Smooth muscle cell of the pulmonary artery (primary cell): ENCODE results near the gene PARP4. TPM values are rescaled to one million over a fixed set of nuclear protein-coding genes. Genes with fewer than 3 reads are reported as not detected.

ENCODE experiments used
- total RNA-seq: library from RNA; depleted of rRNA; stranded (reverse); fragments of >200 nt; gene quantifications from 2 replicates; pipeline ENCODE4 v1.2.3, GENCODE V29; 2014

The PARP4 gene
- total RNA-seq: 27.9 and 37.8 TPM in 2 replicates

DNA sequence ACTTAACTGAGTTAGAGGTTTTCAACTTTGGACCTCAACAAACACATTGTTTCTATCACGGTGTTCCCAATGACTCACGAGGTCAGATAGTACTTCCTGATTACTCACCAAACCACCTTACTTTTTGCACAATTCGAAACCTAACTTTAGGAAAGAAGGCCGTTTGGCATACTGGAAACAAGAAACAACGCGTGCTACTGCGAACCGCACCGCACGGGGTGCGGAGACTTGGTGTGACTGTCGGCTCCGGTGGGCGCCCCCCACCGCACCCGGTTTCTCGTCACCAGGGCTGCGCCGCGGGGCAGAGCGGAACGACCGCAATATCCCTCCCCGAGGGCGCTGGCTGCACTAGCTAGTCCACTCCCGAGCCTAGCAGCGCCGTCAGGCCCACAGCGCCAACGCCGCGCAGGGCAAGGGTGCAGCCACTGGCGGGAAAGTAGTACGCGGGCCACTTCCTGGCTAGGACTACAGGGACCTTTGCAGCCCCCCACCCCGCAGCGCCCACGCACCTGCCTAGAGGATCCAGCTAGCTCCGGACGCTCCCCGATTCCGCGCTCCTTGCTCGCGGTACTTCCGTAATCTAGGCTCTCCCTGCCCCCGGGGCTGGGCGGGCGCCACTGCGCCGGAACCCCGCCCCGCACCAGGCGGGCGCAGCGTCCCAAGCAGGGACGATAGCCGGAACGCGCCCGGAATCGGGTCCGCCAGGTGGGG, at the start of gene PARP4:
Gene PARP4 (minus strand): TSS at position 582 of the 711 bp plus-strand sequence. CDS start 9,002 bp downstream, outside the sequence.

Other genes starting within 250 kb of the PARP4 start
- not detected in 2 replicates for gene C1QTNF9, start 203.2 kb downstream of the PARP4 start, total RNA-seq
- gene ATP12A, start 167.6 kb upstream of the PARP4 start, total RNA-seq: not detected in 2 replicates